PFSK-1 (cell line): Measurements from ENCODE around the gene KCNE1.

Experiments used
- POLR2AphosphoS5 ChIP-seq: IDR thresholded peaks from 2 replicates; pipeline ENCODE4 v1.6.1; 2012; ENCODE audit warnings: low read depth, mild to moderate bottlenecking, control low read depth, low read length, moderate library complexity
- SIN3A ChIP-seq: IDR thresholded peaks from 2 replicates; pipeline ENCODE4 v1.6.1; 2012; ENCODE audit warnings: mild to moderate bottlenecking, low read length, moderate library complexity, borderline replicate concordance; ENCODE audit not compliant: insufficient read depth

DNA sequence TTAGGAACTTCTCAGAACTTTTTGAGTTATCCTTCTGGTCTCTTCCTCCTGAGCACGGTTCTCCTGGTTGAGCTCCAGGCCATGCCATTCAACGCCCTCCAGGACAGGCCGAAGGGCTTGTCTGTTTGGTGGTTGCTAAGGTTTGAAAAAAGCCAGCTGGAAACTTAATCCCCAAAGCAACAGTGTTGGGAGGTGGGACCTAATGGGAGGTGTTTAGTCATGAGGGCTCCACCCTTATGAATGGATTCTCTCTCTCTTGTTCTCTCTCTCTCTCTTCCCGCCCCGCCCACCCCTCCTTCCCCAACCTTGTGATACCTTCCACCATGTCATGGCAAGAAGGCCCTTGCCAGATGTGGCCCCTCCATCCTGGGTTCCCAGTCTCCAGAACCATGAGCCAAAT lies 829 bp downstream of the KCNE1 start:
- TF ChIP-seq POLR2AphosphoS5 (no peak), SIN3A (no peak)
